Epithelial cell of esophagus (primary cell): ENCODE measurements around the gene YIF1A.
"Not testable (repeated sequence)": the region's sequence is repeated elsewhere in the genome, so short reads cannot be mapped to it uniquely, and the experiment has no call there.

Experiments
- DNase-seq: peaks from one replicate; pipeline ENCODE4 v3.0.0; 2010; ENCODE audit warnings: low read depth
- H3K4me3 ChIP-seq: 2 replicates; pipeline ENCODE4 v1.5.1; 2011; ENCODE audit warnings: mild to moderate bottlenecking, low read length, control low read depth
- CTCF ChIP-seq: IDR thresholded peaks from 2 replicates; pipeline ENCODE4 v1.5.1; 2011; ENCODE audit warnings: low read depth, mild to moderate bottlenecking, low read length, control low read depth, inconsistent platforms; ENCODE audit not compliant: insufficient read depth; ENCODE audit errors: missing control alignments

The YIF1A gene

GRCh38 chr11:66312549-66313320 is 23.8 kb upstream of the YIF1A start:
- no peak for TF ChIP-seq CTCF

GRCh38 chr11:66311965-66312548 is 23.1 kb upstream of the YIF1A start:
- H3K4me3 ChIP-seq: peak overlapping the region; percentile 58
- TF ChIP-seq CTCF: peak; percentile 92
- peak; percentile 94 for DNase-seq

More at GRCh38 chr11:66312549-66313320, 23.8 kb upstream of the YIF1A start:
- DNase-seq: peak; percentile 99
- peak overlapping the region; percentile 58 for H3K4me3 ChIP-seq

- DNase-seq: no peak
- TF ChIP-seq CTCF: no peak
- H3K4me3 ChIP-seq: peak overlapping the region; percentile 58
Observed at GRCh38 chr11:66311470-66311964, 22.6 kb upstream of the YIF1A start.

- DNase-seq, H3K4me3 ChIP-seq: not testable (repeated sequence)
Observed at GRCh38 chr11:66310803-66311440, 22.0 kb upstream of the YIF1A start.

GRCh38 chr11:66310324-66310723 is 21.4 kb upstream of the YIF1A start:
- no peak for DNase-seq
- TF ChIP-seq CTCF: no peak

GRCh38 chr11:66309475-66309874 is 20.5 kb upstream of the YIF1A start:
- H3K4me3 ChIP-seq: no peak overlapping the region
- no peak for DNase-seq
- no peak for TF ChIP-seq CTCF

More at GRCh38 chr11:66310324-66310723, 21.4 kb upstream of the YIF1A start:
- no peak overlapping the region for H3K4me3 ChIP-seq

- H3K4me3 ChIP-seq: no peak overlapping the region
- no peak for TF ChIP-seq CTCF
- DNase-seq: no peak
Observed at GRCh38 chr11:66302656-66303055, 13.7 kb upstream of the YIF1A start.
